Caki2 (cell line): Measurements from ENCODE around the gene CCDC92. TPM values are rescaled to one million over a fixed set of nuclear protein-coding genes. Genes with fewer than 3 reads are reported as not detected.

ENCODE experiments used
- DNase-seq: peaks from one replicate; pipeline ENCODE4 v3.0.0-alpha.2; 2015; ENCODE audit warnings: low read depth
- in situ Hi-C: cut with HindIII; loops from 2 replicates; pipeline ENCODE4 v1.10.0; 2016; ENCODE audit warnings: low sequenced_read_pairs, low pct_unique_long_range_greater_than_20kb, mixed read lengths
- total RNA-seq: library from RNA; depleted of rRNA; stranded (reverse); fragments of >200 nt; shearing (Covaris generic); gene quantifications from 2 replicates; pipeline ENCODE4 v1.2.3, GENCODE V29; 2014; ENCODE audit warnings: low replicate concordance

The CCDC92 gene
- total RNA-seq, 1 experiment from 2014 or later, result 3.5 TPM

- DNase-seq, result no peak
- in situ Hi-C loops, result no loop called here
Measured at GRCh38 chr12:123907726-123908476, 64.7 kb downstream of the CCDC92 start.

GRCh38 chr12:123906711-123907420 lies 65.8 kb downstream of the CCDC92 start:
- in situ Hi-C loops, result no loop called here

GRCh38 chr12:123905319-123905925 lies 67.2 kb downstream of the CCDC92 start:
- in situ Hi-C loops, result no loop called here
- peak; percentile 61 for DNase-seq

More at GRCh38 chr12:123906711-123907420, 65.8 kb downstream of the CCDC92 start:
- DNase-seq, result no peak

GRCh38 chr12:123903301-123904065 lies 69.1 kb downstream of the CCDC92 start:
- DNase-seq, result no peak
- in situ Hi-C loops, result no loop called here

GRCh38 chr12:123902821-123903220 lies 69.8 kb downstream of the CCDC92 start:
- in situ Hi-C loops, result no loop called here

GRCh38 chr12:123900871-123901376 lies 71.7 kb downstream of the CCDC92 start:
- in situ Hi-C loops, result no loop called here

More at GRCh38 chr12:123902821-123903220, 69.8 kb downstream of the CCDC92 start:
- DNase-seq, result no peak

GRCh38 chr12:123899368-123899767 lies 73.3 kb downstream of the CCDC92 start:
- in situ Hi-C loops, result no loop called here
- DNase-seq, result no peak

More at GRCh38 chr12:123900871-123901376, 71.7 kb downstream of the CCDC92 start:
- DNase-seq, result no peak

- no peak for DNase-seq
- in situ Hi-C loops, result no loop called here
Measured at GRCh38 chr12:123898673-123899072, 74.0 kb downstream of the CCDC92 start.

- DNase-seq, result peak; percentile 45
Measured at GRCh38 chr12:123897221-123897620, 75.4 kb downstream of the CCDC92 start.

GRCh38 chr12:123896767-123897166 lies 75.9 kb downstream of the CCDC92 start:
- in situ Hi-C loops, result no loop called here
- no peak for DNase-seq

More at GRCh38 chr12:123897221-123897620, 75.4 kb downstream of the CCDC92 start:
- in situ Hi-C loops, result no loop called here

GRCh38 chr12:123895451-123895850 lies 77.2 kb downstream of the CCDC92 start:
- DNase-seq, result no peak
- in situ Hi-C loops, result no loop called here

- in situ Hi-C loops, result no loop called here
Measured at GRCh38 chr12:123894823-123895345, 77.7 kb downstream of the CCDC92 start.

GRCh38 chr12:123893276-123893675 lies 79.4 kb downstream of the CCDC92 start:
- no peak for DNase-seq
- in situ Hi-C loops, result no loop called here

More at GRCh38 chr12:123894823-123895345, 77.7 kb downstream of the CCDC92 start:
- no peak for DNase-seq

- no peak for DNase-seq
- in situ Hi-C loops, result no loop called here
Measured at GRCh38 chr12:123892853-123893252, 79.8 kb downstream of the CCDC92 start.

- no peak for DNase-seq
- in situ Hi-C loops, result no loop called here
Measured at GRCh38 chr12:123892180-123892559, 80.5 kb downstream of the CCDC92 start.

GRCh38 chr12:123891516-123892179 lies 81.0 kb downstream of the CCDC92 start:
- DNase-seq, result no peak

GRCh38 chr12:123891011-123891410 lies 81.6 kb downstream of the CCDC92 start:
- in situ Hi-C loops, result no loop called here
- DNase-seq, result no peak

More at GRCh38 chr12:123891516-123892179, 81.0 kb downstream of the CCDC92 start:
- in situ Hi-C loops, result no loop called here
